HG02870 (cell line): Measurements from ENCODE around the gene NUBPL.

Experiments
- ATAC-seq: cut with Tn5 transposase; IDR thresholded peaks from one replicate; pipeline ENCODE4 v1.9.1; 2021; ENCODE audit warnings: mild to moderate bottlenecking, moderate library complexity; ENCODE audit not compliant: unreplicated experiment

Gene NUBPL, protein sequence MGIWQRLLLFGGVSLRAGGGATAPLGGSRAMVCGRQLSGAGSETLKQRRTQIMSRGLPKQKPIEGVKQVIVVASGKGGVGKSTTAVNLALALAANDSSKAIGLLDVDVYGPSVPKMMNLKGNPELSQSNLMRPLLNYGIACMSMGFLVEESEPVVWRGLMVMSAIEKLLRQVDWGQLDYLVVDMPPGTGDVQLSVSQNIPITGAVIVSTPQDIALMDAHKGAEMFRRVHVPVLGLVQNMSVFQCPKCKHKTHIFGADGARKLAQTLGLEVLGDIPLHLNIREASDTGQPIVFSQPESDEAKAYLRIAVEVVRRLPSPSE

DNA sequence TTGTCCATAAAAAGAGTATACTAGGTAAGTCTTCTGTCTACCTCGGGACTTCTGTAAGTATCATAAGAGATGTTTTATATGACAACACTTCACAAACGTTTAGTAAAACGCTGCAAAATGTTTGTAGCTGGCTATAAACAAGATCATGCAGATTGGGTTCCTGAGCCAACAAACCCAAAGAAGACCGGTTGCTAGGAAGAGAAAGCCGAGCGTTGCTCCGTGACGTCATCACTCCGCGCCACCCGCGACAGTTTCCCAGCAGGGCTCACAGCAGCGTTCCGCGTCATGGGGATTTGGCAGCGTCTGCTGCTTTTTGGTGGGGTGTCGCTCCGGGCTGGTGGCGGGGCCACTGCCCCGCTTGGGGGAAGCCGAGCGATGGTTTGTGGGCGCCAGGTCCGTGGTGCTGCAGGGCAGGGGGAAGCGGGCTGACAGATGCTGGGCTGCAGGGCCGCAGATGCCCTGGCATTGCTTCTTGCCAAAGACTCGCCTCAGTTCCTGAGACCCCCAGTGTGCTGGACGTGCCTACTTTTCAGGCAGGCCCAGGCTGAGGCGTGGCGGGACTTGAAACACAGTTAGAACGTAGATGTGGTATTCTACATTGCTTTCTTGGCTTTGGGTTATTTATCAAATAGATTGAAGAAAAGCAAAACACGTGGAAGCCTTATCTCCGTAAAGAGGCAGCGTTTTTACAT is at the start of gene NUBPL:
TSS of gene NUBPL (plus strand) at position 250 of the 692 bp plus-strand sequence. CDS start at position 286, 36 bp downstream.
- ATAC-seq = peak; percentile 97

DNA sequence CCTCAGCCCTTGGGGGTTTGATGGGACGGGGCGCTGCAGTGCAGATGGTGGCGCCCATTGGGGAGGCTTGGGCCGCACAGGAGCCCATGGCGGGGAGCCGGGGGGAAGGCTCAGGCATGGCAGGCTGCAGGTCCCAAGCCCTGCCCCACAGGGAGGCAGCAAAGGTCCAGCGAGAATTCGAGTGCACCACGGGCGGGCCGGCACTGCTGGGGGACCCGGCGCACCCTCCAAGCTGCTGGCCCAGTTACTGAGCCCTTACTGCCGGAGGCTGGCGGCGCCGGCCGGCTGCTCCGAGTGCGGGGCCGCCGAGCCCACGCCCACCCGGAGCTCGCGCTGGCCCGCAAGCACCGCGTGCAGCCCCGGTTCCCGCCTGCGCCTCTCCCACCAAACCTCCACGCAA is 34.1 kb upstream of the NUBPL start:
- no peak for ATAC-seq

DNA sequence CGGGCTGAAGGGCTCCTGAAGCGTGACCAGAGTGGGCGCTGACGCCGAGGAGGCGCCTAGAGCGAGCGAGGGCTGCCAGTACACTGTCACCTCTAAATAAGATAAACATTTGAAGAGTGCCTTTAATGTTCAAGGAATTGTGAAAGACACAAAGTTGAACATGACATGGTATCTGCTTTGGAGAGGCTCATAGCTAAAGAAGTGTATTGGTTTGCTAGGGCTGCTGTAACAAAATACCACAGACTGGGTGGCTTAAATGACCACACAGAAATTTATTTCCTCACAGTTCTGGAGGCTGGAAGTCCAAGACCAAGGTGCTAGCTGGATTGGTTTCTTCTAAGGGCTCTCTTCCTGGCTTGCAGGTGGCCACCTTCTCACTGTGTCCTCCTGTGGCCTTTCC is 33.7 kb upstream of the NUBPL start:
- ATAC-seq = no peak

DNA sequence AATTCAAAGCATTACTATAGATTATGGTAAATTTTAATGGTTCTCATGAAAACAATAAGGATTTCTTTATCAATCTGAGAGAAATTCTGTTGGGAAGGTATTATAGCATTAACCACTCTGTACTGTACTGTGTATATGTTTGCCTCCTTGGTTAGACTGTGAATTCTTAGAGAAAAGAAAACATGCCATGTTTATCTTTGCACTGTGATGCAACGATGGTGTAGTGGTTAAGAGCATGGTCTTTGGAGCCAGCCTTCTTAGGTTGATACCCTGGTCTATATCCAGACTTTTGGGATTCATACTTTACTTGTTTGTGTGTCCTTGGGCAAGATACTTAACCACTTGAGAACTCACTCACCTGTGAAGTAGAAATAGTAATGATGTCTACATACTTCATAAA is 32.2 kb upstream of the NUBPL start:
- no peak for ATAC-seq

DNA sequence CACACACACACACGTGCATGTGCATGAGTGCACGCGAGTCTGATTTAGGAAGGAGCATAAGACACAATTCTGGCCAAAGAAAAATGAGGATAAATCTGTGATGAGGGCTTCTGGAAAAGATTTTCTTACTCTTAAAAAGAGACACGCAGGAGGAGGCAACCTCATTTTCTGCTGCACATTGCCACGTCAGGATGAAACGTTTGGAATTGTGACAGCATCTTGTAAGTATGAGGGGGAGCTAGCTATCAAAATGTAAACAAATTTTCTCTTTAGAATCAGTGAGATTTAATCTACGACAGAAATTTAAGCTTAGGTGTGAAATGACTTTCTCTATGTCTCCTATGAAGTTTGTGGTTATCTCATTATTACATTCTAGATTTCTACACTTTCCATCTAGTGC is 31.1 kb upstream of the NUBPL start:
- ATAC-seq = no peak

DNA sequence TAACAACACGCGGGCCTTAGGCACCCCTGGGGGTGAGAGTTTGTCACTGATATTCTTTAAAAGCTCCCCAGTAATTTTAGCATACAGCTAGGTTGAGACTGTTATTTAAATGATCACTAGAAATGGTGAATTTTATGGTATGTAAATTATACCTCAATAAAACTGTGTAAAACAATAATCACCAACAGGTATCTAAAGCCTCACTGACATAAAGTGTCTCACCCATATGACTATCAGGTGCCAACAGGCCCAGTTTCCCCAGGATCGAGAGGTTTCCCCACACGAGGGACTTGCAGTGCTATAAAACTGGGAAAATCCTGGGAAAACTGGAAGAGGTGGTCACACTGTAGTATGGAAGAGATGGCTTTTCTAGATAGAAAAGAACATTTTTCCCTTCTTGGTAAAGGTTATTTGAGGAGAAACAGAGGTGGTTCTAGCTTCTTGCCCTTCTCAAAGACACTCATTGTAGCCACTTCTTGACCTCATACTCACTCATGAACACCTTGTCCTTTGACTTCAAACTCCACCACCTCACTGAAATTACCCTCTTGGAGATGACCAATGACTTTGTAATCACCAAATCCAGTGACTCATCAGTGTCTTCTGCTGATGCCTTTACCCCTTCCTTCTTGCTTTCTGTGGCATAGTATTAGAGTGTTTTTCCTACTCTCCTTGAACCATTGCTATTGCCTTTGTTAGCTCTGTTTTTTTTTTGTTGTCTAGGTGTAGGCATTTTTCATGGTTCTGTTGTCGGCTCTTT is 24.8 kb upstream of the NUBPL start:
- no peak for ATAC-seq

DNA sequence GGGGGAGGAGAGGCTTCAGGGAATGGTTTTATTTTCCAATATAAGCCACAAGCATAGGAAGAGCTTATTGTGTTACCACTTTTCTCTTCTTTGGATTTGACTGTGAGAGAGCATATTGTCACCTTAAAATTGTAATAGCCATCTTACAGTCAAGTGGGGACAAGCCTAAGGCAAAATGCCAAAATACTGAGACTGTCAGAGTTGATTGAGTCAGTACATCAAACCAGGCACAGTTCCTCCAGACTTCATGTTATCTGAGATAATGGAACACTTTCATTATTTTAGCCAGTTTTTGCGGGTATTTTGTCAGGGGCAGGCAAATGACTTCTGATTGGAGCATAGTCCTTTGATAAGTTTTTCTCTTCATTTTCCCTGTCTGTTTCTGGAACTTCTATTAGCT is 19.5 kb upstream of the NUBPL start:
- ATAC-seq = no peak

DNA sequence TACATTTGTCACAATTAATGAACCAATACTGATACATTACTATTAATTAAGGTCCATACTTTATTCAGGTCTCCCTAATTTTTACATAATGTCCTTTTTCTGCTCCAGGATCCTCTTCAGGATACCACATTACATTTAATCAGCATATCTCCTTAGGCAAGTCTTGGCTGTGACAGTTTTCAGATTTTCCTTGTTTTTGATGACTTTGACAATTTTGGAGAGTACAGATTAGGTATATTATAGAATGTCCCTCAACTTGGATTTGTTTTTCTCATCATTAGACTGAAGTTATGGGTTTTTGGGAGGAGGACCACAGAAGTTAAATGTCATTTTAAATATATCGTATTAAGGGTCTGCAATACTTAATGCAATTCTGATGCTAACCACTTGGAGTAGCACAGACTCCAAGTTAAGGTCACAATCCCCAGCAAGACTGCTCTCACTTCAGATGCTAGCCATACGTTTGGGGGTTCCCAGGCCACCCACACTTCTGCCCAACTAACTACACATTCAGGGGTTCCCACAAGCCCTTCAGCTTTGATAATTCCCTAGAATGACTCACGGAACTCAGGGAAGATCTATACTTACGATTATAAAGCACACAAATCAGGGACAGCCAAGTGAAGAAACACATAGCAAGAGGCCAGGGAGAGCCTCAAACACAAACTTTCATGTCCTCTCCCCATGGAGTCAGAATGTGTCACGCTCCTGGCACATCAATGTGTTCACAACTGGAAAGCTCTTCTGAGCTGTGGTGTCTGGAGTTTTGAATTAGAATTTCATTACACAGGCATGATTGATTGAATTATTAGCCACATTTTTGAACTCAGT is 17.0 kb upstream of the NUBPL start:
- no peak for ATAC-seq

DNA sequence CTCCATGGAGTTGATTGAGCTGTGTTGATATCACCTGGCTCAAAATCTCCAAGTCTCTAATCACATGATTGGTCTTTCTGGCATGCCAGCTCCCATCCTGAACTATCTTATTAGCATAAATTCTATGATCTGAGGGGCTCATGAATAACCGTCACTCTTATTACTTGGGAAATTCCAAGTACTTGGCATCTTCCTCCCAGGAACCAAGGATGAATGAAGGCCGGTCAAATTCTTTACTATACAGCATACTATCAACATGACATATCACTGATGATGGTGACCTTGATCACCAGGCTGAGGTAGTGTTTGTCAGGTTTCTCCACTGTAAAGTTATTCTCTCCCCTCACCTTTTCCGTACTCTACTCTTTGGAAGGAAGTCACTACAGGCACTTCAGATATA is 16.4 kb upstream of the NUBPL start:
- no peak for ATAC-seq

DNA sequence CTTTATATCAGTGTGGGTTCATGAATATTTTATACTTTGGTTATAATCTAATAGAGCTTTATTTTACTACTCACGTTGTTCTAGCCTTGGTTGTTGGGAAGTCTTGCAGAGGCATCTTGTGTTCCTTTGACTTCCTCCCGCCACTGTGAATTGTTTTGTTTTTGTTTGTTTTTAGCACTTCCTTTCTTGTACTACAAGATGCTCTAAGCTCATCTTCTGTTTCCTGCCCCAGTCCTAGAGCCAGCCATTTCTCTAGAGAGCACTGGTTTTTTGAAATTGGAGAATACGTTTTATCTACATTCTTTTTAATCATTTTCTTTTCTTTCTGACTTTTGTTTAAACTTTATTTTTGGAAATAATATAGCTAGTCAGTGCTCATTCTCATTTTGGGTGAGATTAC is 15.9 kb upstream of the NUBPL start:
- ATAC-seq = no peak

DNA sequence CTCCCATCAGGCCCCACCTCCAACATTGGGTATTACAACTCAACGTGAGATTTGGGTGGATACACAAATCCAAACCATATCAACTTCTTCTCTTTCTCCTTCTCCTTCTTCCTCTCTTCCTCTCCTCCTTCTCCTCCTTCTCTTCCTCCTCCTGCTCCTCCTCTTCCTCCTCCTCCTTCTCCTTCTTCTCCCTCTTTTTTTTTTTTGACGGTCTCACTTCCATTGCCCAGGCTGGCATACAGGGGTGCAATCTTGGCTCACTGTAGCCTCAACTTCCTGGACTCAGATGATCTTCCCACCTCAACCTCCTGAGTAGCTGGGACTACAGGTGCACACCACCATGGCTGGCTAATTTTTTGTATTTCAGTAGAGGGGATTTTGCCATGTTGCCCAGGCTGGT is 11.4 kb upstream of the NUBPL start:
- ATAC-seq = no peak

DNA sequence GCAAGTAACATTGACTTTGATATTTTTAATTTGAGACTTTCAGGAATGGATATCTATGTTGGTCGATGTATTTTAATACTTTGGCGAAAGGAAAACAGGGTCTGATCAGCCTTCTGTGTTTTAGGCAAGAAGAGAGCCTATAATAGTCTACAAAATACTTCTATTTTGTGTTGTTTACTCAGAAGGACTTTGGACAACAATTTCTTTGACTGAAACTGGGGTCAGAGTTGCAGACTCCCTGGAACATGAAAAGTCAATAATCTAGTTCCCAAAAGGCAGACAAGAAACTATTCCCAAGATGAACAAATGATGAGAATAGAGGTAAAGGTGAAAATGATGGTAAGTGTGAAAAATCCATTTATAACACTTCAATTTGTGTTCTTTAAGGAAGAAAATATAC is 10.6 kb upstream of the NUBPL start:
- ATAC-seq = no peak

DNA sequence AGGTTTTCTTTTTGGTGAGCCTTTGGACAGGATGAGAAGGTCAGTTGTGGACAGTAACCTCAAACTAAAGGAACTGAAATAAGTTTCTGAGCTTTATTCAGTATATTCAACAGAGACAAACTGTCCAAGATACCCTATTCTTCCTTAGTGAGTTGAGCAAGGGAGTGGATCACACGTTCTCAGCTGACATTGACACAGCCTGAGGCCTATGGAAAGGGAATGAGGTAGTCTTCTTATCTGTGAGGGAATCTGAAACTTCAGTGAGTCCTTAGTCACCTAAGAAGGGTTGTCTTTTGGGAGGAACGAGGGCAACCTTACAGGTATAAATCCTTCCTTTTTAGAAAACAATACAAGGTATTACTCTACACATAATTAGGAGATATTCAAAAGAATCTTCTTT is 5.0 kb upstream of the NUBPL start:
- ATAC-seq = no peak

DNA sequence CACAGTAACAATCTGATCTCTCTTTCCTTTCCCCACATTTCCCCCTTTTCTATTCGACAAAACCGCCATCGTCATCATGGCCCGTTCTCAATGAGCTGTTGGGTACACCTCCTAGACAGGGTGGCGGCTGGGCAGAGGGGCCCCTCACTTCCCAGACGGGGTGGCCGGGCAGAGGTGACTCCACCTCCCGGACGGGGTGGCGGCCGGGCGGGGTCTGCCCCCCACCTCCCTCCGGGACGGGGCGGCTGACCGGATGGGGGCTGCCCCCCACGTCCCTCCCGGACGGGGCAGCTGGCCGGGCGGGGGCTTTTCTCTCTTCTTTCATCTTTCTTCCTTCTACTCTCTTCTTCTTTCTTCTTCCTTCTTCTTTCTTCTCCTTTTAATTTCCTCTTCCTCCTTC is 1.3 kb upstream of the NUBPL start:
- ATAC-seq = no peak

DNA sequence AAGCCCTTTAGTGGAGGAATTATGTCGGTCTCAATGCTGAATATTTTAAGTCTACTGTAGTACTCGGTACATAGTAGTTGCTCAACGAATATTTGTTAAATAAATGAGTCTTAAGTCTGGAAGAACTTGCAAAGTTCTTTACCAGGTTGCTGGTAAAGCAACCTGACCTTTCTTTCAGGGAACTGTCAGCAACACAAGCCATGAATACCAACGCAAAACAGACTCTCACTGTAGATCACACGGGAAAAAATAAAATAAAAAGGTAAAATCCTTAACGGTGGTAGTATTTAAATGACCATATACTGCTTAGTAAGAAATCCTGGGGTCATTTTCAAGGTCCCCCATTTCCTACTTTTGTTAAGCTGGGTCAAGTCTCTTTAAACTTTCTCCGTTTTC is 447 bp upstream of the NUBPL start:
- ATAC-seq = peak; percentile 2

DNA sequence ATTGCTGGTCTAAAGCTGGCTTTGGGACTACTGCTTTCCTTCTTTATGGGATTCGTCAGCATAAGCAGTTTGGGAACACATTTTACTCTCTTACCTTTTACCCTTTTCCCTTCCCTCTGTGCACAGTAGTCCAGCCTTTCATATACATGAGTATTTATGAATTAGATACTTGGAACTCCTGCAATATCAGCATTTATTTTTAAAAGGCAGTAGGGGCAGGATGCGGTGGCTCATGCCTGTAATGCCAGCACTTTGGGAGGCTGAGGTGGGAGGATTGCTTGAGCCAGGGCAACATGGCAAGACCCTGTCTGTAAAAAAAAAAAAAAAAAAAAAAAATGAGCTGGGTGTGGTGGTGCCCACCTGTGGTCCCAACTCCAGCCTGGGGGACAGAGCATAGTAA is 3.0 kb downstream of the NUBPL start:
- ATAC-seq = no peak

DNA sequence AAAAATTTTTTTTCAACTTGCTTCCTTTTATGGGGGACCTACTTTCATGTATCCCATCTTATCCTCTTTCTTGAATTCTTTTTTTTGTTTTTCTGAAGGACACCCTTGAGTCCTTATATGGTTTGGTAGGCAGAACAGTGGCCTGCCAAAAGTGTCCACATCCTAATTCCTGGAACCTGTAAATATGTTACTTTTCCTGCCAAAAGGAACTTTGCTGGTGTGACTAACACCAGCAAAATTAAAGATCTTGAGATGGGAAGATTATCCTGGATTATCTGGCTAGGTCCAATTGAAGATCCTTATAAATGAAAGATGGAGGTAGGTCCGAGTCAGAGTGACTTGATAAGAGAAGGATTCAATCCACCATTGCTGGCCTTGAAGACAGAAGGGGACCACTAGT is 5.3 kb downstream of the NUBPL start:
- ATAC-seq = no peak

DNA sequence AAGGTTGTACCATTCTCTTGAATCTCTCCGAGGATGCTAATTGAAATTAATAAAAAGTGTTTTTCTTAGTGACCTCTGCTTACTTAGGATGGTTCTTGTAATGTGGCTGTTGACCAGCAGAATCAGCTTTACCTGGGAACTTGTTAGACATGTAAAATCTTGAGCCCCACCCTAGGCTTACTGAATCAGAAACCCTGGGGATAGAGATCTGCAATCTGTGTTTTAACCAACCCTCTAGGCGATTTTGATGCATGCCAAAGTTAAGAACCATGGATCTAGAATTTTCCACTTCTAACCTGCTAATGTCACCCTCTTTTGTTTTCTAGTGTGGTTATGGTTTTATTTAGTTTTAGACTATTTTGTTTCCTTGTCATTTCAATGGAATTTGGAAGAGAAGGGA is 6.5 kb downstream of the NUBPL start:
- ATAC-seq = no peak

DNA sequence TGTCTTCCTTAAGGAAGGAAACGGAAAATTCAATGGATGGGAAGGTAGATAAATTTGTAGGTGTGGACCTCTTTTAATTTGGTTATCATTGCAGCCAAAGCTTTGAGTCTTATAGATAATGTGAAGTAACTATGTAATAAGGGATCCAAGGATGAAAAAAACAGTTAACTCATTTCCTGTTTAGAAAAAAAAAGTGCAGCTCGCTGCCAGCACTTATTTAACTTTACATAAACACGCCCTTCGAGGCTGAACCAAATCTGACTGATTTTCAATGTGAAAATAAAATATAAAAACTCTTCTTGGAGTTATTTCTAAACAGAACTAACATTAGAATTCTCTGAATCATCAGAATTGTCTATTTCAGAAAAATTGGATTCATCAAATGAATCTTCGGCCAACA is 7.0 kb downstream of the NUBPL start:
- no peak for ATAC-seq

DNA sequence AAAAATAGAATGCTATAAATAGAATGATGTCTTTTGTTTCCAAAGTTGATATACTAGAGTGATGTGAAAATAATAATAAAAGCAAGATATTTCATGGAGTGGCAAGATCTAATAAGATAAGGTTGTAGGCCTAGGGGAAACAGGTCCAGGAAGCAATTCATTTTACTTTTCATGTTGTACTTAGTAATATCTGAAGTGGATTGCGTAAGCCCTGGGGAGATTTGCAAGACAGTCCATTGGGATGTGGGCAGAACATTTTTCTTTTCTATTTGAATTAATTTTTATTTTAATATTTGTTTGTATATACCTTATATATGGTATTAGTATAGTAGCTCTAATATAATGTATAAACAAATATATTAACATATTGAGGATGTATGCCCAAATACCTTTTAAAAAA is 7.5 kb downstream of the NUBPL start:
- no peak for ATAC-seq

DNA sequence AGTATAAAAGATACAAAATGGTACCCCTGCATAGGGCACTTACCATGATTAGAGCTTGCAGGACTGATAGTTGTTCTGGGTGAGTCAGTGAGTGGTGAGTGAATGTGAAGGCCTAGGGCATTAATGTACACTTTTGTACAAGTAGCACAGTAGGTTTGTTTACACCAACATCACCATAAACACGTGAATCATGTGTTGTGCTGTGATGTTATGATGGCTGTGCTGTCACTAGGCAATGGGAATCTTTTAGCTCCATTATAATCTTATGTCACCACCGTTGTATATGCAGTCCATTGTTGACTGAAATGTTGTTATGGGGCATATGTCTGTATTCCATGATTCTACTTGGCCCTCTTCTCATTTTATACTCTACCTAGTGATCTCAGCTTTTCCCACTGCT is 11.8 kb downstream of the NUBPL start:
- ATAC-seq = no peak
